Activated CD8-positive, alpha-beta memory T cell treated with anti-CD3 and anti-CD28 coated beads for 36 hours (primary cell): ENCODE data around the gene FHIT. TPM values are rescaled to one million over a fixed set of nuclear protein-coding genes. Genes with fewer than 3 reads are reported as not detected.

Experiments used
- CTCF ChIA-PET: fragments of 350-600 bp; sonication (Branson Sonifier 250); formaldehyde crosslinking; loops from one replicate; lab custom pipeline; 2021; ENCODE audit warnings: antibody characterized with exemption; lab: Charles Lee
- POLR2A ChIA-PET: fragments of 350-600 bp; sonication (Branson Sonifier 250); formaldehyde crosslinking; loops from one replicate; lab custom pipeline; 2021; ENCODE audit warnings: antibody characterized with exemption; lab: Charles Lee
- total RNA-seq, 2 experiments: library from RNA; stranded (reverse); gene quantifications; one replicate each; pipeline ENCODE4 v1.2.3, GENCODE V29; 2021

FHIT gene
- total RNA-seq, 2 experiments from 2014 or later, result 5.0 to 5.7 TPM

DNA sequence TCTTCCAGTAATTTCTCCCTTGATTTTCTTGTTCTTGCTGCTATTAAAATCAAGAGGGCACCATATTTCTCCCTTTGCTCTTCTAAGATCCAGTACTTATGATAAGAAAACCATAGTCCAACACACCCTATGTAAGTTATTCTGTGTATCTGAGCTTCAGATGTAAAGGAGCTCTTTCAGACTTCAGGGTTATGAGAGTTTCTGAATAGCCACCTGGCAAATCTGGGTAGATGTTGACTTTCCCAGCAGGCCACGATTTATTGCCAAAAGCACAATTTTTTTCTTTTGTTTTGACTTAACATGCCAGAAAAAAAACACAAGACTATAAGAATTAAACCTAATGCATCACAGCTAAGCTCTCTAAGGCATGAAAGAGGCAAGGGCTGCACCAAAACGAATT is 1045.0 kb downstream of the FHIT start:
- ChIA-PET POLR2A (no interaction called here), CTCF (no interaction called here)

DNA sequence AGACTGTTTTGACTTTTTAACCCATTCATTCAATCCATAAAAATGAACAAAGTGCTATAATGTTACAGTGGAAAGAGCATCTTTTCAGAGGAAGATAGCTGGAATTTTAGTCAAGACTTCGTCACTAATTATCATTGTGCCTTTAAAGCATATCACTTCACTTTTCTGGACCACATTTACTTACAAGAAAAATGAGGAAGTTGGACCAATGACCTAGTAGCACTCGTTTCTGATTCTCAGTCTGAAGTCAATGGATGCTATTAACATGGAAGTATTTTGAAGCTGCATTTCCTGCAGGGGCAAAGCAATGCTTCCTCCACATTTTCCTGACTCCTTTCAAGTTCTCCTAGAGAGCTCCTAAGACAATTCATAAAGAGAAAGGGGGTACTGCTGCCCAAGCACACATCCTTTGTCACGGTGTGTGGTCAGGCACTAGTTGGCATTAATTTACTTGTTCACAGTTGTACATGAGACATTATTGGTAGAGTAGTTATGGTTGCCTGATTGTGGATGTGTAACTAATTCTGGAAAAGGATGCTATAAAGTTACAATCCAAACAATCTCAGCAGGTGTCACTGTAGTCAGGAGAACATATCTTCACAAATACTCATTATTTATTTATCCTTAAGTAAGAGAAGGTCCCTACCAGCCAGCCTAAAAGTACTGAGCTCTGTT is 1049.1 kb downstream of the FHIT start:
- POLR2A ChIA-PET, result no interaction called here

DNA sequence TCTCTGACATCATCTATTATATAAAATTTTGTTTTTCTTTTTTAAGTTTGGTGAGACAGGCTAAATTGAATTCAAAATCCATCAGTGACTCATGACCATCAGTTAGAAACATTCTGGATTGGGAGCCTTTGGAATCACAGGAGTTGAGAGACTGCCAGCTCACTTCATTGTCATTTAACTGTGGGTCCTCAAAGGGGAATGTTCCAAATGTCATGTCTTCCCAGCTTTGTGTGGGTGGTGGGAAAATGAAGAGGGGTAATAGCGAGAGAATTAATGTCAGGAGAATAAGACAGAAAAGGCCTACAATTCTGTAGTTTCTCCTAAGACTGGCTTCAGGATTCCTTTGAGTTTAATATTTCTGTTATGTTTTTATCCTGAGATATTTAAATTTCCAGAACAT is 1051.9 kb downstream of the FHIT start:
- POLR2A ChIA-PET, result no interaction called here
- CTCF ChIA-PET, result no interaction called here

More for the DNA sequence above, 1049.1 kb downstream of the FHIT start:
- CTCF ChIA-PET, result no interaction called here

DNA sequence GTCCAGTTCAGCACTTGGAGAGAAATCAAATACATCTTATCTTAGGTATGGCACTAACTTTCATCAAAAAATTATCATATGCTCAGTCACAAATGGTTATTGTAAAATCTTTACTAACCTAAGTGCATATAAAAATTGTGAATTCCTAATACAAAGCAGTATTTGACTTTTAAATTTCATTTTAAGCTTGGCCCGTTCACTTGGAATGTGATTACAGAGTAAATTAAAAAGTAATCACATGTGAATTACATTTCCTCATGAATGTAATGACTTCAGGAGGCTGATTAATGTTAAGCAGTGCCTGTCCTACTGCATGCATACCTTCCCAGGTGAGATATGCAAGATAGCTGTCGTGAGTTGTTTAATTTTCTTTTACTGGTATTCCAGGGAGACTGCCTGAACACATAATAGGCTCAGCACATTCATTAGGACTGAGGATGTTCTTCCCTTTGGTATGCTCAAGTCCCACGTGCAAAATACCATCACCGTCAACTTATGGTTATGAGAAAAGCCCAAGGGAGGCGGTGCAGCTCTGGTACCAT is 1053.0 kb downstream of the FHIT start:
- POLR2A ChIA-PET, result no interaction called here
- CTCF ChIA-PET, result no interaction called here

DNA sequence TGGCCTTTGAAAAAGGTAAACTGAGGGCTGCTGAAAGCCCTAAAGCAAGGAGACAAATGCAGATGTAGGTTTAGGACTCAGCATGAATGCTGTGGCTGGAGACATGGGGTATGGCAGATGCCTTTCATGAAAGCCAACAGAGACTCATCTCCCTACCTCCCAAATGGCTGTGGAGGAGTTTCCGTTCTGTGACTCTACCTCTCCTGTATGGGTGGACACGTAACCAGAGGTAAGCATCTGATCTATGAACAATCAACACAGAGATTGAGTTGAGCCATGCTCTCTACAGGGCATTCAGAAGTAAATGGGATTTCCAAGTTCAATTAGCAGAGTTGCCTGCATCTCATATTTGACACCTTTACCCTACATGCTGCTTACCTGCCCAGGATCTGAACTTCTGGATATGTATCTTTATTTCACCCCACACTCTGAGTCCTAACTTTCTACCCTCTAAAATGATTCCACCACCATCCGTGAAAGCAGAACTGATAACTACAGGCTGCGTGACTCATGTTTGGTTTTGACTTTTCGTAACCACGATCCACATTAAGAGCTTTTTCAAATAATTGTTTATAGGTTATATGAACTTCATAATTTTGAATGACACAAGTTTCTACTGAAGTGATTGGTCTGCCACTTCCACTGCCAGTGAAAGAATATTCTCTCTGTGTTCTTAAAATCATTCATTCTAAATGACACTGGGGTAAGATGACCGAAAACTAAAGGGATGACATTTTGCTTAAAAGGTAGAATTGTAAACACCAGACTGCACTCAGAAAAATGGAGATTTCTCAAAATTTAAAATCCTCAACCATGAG is 1058.7 kb downstream of the FHIT start:
- ChIA-PET CTCF (no interaction called here), POLR2A (interaction anchor here (0.8 kb wide), 1 partner anchor 1703 kb away, joined by 3 read pairs; no protein-coding TSS in a partner anchor)

DNA sequence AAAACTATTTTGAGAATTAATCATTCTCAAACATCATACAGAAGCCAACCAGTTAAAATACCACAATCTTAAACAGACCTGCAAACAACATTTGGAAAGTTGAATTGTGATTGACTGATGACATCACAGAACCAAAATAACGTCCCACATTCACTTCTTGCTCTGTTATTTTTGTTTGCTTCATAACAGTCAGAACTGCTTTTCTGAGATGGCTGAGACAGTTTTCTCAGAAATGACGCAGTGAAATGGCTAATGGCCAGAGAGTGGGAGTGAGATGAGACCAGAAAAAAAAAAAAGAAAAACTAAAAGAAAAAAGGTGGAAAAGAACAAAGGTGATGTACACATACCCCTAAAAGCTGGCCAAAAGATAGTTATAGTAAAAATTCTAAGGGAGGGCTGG is 1061.2 kb downstream of the FHIT start:
- ChIA-PET CTCF (no interaction called here), POLR2A (no interaction called here)

DNA sequence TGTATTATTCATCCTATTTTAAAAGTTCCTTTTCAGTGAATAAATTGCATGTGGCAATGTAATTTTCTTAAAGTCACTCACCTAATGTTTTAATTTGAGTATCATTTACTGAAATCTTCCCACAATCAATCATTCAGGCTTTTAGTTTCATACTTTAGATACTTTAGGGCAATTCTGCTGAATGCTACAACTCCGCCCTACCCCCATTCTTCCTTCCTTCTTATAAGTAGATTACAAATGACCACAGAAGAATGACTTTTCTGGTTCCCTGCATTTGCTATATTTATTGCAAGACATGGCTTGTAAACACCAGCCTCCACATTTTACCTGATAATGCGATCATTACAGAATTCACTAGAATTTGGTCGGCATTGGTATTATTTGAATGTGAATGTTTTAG is 1061.9 kb downstream of the FHIT start:
- ChIA-PET POLR2A (no interaction called here), CTCF (interaction anchor here (1.2 kb wide), 1 partner anchor 332 kb away, joined by 3 read pairs; no protein-coding TSS in a partner anchor)

DNA sequence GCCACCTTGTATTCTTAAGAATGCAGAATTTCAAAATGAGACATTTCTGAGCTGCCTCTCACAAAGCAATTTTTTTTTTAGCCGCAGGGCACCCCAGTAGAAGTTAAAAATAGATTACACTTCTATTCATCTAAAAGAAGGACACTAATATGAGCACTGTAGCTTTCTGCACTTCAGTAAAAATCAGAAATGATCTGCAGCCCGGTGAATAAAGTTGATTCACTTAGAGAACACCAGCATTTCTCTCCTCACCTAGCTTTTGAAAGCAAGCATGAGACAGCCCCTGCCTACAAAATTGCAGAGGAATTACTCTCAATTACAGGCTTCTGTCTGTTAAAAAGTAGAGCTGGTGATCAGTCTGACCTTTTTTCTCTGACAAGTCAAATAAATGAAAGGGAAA is 1062.4 kb downstream of the FHIT start:
- CTCF ChIA-PET, result interaction anchor here (1.2 kb wide), 1 partner anchor 331 kb away, joined by 3 read pairs; no protein-coding TSS in a partner anchor
- POLR2A ChIA-PET, result interaction anchor here (0.7 kb wide), 1 partner anchor 171 kb away, joined by 4 read pairs; no protein-coding TSS in a partner anchor

DNA sequence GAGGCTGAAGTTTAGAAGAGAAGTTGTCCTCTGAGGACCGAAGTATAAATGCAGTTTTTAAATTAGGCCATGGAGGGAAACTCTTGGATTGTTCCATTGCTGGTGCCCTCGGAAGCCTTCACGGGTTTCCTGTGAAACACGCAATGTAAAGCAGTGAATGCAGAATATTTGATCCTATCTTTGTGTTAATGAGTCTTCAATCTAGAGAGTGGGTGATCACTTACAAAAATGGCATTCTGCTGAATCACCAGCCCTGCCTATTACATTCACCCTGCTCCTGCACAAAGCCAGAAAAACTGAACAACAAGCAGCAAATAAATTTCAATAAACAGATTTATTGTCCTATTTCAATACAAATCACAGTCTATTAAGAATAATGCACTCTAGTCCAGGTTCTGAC is 1063.9 kb downstream of the FHIT start:
- POLR2A ChIA-PET, result no interaction called here
- CTCF ChIA-PET, result no interaction called here

DNA sequence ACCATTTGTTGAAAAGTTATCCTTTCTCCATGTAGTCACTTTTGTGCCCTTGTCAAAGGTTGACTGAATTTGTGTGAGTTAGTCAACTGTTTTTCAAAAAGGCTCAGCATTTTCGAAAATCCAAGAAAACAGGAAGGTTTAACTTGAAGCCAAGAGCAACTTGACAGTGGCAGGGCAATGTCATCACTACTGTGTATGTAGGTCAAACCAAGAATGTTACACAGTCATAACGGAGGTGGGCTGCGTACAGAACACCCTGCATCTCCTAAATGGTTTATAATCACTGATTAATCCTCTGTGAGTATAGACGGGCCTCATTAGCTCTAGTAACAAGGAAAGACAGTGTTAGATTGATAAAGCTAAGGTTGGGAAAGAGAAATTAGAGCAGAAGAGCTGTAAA is 1064.9 kb downstream of the FHIT start:
- ChIA-PET CTCF (no interaction called here), POLR2A (no interaction called here)

DNA sequence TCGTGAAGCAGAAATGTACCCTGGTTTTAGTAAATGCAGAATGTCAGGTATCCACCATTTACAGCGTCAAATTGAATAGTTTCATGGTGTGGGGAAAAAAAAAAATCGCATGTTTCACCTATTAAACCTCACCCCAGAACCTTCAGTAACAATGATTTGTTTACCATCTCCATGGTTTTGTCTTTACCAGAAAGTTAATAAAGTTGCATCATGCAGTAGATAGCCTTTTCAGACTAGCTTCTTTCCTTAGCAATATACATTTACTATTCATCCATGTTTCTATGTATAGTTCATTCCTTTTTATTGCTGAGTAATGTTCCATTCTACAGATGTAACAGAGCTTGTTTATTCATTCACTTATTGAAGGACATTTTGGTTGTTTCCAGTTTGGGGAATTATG is 1066.1 kb downstream of the FHIT start:
- CTCF ChIA-PET, result no interaction called here

DNA sequence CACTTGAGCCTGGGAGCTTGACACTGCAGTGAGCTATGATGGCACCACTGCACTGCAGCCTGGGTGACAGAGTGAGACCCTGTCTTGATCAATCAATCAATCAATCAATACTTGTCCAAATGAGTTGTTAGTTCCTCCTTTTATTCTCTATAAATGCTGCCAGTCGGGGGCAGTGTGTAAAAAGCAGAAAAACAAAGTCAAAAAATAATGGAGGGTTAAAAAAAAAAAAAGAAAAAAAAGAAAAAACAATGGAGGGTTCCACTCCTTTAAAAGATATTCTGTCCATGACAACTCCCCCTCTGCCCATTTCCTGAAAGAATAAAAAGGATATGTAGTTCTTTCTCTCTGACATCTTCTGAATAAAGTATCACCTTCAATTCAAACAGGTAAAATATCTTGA is 1068.6 kb downstream of the FHIT start:
- POLR2A ChIA-PET, result no interaction called here
- CTCF ChIA-PET, result no interaction called here

More for the DNA sequence above, 1066.1 kb downstream of the FHIT start:
- POLR2A ChIA-PET, result no interaction called here

DNA sequence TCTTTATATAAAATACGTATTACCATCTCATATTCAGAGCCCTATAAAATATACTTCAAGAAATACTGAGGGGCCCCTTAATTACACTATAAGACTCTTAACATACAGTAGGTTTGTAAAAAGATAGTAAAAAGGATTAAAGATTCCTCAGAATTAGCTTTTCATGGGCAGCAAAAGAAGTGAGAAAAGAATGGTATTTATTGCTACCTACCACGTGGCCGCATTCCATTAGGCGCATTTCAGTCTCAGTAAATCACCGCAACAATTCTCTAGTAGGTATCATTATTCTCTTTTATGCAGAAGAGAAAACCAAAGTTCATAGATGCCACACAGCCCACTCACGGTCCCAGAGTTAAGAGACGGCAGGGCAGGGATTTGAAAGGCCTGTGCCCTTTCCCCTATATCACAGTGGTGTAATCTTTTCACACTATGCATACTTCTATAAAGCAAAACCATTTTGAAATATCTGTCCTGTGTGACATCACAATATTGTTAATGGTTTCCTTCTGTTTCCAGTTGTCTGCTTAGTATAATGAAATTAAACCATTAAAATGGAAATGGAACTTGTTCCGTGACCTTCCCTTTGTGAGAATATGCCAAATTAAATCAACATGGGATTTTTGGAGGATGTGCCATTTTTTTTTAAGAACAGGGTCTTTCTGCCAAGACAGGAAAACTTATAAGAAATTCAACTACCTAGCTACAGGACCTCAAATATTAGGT is 1072.2 kb downstream of the FHIT start:
- CTCF ChIA-PET, result no interaction called here
- POLR2A ChIA-PET, result no interaction called here

DNA sequence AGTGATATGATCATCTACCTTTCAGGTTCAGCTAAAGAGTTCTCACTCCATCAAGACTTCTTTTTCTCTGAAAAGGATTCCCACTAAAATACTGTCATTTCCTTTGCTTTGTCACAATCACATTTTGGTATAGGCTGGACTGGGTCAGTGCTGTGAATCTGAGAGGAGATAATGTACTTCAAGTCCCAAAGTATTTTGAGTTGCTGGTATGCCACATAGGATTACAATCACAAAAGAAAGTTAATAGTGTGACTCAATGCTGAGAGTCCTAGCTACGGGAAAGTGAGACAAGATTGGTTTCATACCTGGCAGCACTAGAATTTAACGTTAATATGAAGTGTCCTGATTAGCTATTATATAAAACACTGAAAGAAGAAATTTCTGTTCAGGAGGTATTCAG is 1073.5 kb downstream of the FHIT start:
- CTCF ChIA-PET, result no interaction called here
- POLR2A ChIA-PET, result no interaction called here

DNA sequence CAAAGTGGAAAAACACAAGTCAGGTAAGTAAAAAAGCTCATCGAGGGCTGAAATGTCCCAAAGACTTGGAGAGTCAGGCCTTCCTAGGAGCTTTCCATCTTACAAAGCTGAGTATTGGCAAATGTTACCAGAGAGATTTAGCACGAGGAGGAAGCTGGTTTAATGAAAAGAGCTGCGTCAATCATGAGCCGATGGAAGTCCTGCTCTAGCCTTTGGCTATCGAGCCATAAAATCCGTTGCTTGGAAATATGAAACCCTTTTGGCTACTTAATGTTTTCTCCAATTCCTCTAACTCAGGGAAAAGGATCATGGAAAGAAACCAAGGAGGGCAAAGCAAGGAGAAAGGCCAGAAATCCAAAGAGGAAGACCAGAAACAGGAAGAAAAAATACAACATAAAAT is 1074.6 kb downstream of the FHIT start:
- POLR2A ChIA-PET, result no interaction called here

DNA sequence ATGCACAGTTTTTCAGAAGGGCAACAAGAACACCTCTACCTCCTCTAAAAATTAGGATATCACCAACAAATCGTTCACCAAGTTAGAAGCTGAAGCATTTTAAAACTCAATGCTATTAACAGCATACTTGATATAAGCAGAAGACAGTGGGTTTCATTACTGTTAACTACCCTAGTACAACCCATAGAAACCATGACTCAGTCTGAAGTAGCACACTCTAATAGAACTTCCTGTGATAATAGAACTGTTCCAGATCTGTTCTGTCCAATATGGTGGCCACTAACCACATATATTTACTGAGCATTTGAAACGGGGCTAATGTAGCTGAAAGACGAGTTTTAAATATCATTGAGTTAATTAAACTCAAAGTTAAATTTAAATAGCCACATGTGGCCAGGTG is 1075.6 kb downstream of the FHIT start:
- CTCF ChIA-PET, result no interaction called here
- POLR2A ChIA-PET, result no interaction called here

More for the DNA sequence above, 1074.6 kb downstream of the FHIT start:
- CTCF ChIA-PET, result no interaction called here

DNA sequence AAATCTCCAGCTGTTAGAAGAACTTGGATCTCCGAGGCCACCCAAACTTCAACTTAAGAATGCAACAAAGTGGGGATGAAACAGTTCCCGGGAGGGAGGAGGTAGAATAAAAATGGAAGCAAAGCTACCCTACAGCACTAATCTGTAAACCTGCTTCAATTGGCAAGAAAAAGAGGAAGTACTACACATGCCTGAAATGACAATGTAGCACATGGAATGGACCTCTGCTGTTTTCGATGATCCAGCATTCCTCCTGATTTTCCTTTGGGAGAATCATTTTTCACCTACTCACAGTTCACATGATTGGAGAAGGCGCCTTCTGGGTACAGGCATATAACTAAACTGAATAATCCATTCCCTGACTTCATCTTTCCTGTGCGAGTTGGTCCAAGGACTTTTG is 1081.5 kb downstream of the FHIT start:
- POLR2A ChIA-PET, result no interaction called here
- CTCF ChIA-PET, result no interaction called here

DNA sequence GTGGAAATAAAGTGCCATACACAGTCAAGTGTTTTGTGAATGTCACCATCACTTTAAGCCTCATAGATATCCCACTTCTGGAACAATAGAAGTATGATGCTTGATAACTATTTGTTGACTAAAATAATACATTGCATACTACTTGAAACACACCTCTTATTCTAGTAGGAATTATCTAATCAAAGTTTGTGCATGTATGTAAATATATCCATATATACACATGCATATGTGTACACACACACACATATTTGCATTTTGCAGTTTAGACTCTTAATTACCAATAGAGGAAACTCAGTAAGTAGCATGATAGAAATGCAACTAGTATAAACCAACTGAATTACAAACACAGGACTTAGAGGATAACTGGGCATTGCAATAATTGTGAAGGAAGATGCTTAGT is 1084.1 kb downstream of the FHIT start:
- CTCF ChIA-PET, result no interaction called here
- POLR2A ChIA-PET, result no interaction called here

DNA sequence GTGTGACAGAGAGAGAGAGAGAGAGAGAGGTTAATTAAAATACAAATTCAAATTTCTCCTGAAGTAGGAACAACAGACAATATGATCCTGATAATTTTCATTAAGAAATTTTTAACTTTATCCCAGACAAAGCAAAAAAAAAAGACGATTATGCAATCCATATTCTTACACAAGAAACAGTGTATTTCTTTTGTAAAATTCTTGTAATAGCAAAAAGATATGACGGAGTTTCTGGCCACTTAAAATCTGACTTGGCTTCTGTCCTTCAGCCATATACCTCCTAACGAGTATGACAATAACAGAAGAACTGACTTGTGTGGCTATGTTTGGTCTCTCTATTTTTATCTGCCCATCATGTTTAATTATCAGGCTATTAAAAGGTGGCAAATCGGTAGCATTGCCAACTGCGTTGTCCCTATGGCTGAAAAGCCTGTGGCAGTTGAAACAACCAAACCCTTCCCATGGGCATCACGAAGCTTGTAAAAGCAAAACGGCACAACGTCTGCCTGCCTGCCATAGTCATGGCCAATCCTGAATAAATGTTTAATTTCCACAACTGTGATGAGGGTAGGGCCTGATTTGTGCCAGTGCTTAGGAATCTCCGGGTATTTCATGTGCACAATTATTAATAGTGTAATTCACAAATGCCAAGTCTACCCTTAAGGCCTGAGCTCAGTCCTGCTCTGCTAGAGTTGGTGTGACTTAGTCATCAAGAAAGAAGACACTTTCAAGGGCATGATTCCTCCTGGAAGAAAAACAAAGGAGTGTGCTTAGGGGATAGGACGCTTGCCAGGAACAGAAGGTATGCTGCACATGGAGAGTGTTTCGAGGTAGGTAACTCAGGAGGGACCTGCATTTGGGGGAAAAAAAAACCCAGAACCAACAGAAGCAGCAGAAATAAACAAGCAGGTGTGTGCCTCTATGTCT is 1090.2 kb downstream of the FHIT start:
- ChIA-PET POLR2A (no interaction called here), CTCF (no interaction called here)
